Tibial nerve (tissue), 4 donors: ENCODE measurements around the gene TRIM29. TPM values are rescaled to one million over a fixed set of nuclear protein-coding genes. Genes with fewer than 3 reads are reported as not detected.
A peak's percentile ranks its signal among the peaks of the same experiment; 100 is the strongest.

ENCODE experiments used
- DNase-seq, 2 donors: peaks; one replicate each; pipeline ENCODE4 v3.0.0-alpha.2; 2019; ENCODE audit warnings: low spot score in 2 of 2
- H3K27ac ChIP-seq, 4 donors: fragments of 200-600 bp; sonication (generic) in 3 of 4; one replicate each; pipeline ENCODE4 v1.5.1; 2017 to 2019; ENCODE audit warnings: mild to moderate bottlenecking in 1 of 4
- H3K27me3 ChIP-seq, 2 donors: fragments of 200-600 bp; sonication (generic) in 1 of 2; one replicate each; pipeline versions ENCODE4 v1.5.1 to v1.6.0; 2017 to 2019
- H3K36me3 ChIP-seq, 3 donors: fragments of 200-600 bp; sonication (generic); one replicate each; pipeline ENCODE4 v1.5.1; 2018 to 2019
- H3K4me1 ChIP-seq, 4 donors: fragments of 200-600 bp; sonication (generic) in 3 of 4; one replicate each; pipeline ENCODE4 v1.5.1; 2017 to 2019
- H3K4me3 ChIP-seq, 4 donors: fragments of 200-600 bp; sonication (generic) in 3 of 4; one replicate each; pipeline ENCODE4 v1.5.1; 2017 to 2019; ENCODE audit warnings: mild to moderate bottlenecking in 1 of 4, moderate library complexity in 1 of 4
- H3K9me3 ChIP-seq, 4 donors: fragments of 200-600 bp; sonication (generic) in 3 of 4; one replicate each; pipeline ENCODE4 v1.5.1; 2017 to 2019
- CTCF ChIP-seq, 5 experiments: fragments of 200-600 bp in 3 of 5; fragments of 450-650 bp in 2 of 5; sonication (generic) in 3 of 5; IDR thresholded peaks; one replicate each; pipeline ENCODE4 v1.5.1; 2016 to 2019; ENCODE audit warnings: antibody characterized with exemption in 5 of 5, mild to moderate bottlenecking in 3 of 5, moderate library complexity in 2 of 5
- EP300 ChIP-seq, 2 donors: sonication (generic); formaldehyde crosslinking; IDR thresholded peaks; one replicate each; pipeline ENCODE4 v1.6.1; 2017; ENCODE audit warnings: antibody characterized with exemption in 2 of 2, mild to moderate bottlenecking in 1 of 2
- POLR2A ChIP-seq, 2 donors: fragments of 450-650 bp; IDR thresholded peaks; one replicate each; pipeline ENCODE4 v1.6.1; 2017; ENCODE audit warnings: antibody characterized with exemption in 2 of 2, mild to moderate bottlenecking in 2 of 2, moderate library complexity in 2 of 2
- WGBS, 2 donors: methylation state at CpG; one replicate each; pipeline ENCODE4 v1.1.5; 2018; 5-methylcytosine and 5-hydroxymethylcytosine counted together
- total RNA-seq, 4 donors: library from RNA; depleted of rRNA; stranded (reverse); fragments of >200 nt; gene quantifications; one replicate each; pipeline ENCODE4 v1.1.0, GENCODE V29; 2016

Gene TRIM29
- total RNA-seq, 4 donors from 2014 or later: 2.4 to 64.9 (median 40.7) TPM

DNA sequence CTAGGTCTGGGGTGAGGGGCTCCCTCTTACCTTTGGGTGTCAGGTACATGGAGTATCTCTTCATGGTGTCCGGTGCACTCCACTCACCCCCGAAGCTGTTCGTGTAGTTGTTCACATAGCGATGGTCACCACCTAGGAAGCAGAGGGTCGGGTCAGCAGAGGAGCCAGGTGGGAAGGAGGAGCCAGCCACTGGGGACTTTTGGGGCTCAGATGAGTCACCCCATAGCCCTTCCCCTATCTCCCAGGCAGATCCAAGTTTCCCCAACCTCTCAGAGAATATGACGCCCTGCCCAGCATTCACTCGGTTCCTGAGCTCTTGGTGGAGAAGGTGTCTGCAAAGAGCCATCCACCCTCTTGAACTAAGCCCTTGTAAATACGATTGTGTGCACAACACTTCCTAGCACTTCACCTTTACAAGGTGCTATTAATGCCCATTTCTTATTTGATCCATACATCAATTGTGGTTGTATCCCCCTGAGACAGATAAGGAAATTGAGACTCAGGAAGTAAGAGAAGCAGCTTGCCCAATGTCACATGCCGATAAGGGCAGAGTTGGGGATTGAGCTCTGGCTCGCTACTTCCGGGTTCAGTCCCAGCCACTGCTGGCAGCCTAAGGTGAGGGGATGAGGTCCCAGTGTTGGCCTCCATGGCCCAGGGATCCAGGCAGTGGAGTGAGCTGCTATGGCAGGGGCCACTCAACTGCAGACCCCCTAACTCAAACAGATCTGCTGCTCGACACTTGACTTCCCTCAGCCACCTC is 14.8 kb downstream of the TRIM29 start:
- no peak overlapping the region for H3K4me3 ChIP-seq
- TF ChIP-seq POLR2A (IDR thresholded peaks at IDR 0.05): no peak
- TF ChIP-seq CTCF (IDR thresholded peaks at IDR 0.05): no peak
- TF ChIP-seq EP300 (IDR thresholded peaks at IDR 0.05): no peak
- no peaks in the 10 kb centered on the region for H3K36me3 ChIP-seq
- H3K4me1 ChIP-seq: peaks cover 0 to 18% (median 0%) of the 10 kb centered on the region in 4 donors
- no peak for DNase-seq
- peak overlapping the region in 2 of 4 donors; percentile 19 to 70 for H3K27ac ChIP-seq
- no peaks in the 10 kb centered on the region for H3K9me3 ChIP-seq
- WGBS, 2 donors: 86 to 88% methylated on average over 12 of the region's 12 CpGs
- no peaks in the 10 kb centered on the region for H3K27me3 ChIP-seq

DNA sequence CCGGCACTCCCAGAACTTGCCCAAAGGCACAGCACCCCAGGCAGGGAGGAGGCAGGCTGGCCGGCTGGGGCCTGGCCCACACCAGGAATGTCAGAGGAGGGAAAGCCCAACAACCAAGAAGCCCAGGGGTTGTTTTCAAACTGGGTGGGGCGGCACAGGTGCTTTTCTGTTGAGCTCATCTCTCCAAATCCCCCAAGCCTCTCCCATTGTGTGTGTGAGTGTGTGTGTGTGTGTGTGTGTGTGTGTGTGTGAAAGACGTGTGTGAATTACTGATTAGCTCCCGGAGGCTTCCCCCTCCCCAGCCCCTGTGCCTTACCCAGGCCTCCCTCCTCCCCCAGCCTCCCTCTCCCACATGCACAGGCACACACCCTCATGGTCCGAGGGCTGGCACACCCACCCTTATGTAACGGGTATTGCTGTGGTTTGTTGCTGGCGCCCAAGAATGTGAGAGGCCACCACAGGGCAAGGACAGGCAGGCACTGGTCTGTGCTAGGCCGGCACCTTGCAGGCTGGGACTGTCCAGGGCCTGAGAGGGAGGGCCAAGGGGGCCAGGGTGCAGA is 15.9 kb downstream of the TRIM29 start:
- Histone ChIP-seq H3K4me1 (peaks cover 0 to 17% (median 0%) of the 10 kb centered on the region in 4 donors), H3K4me3 (no peak overlapping the region), H3K9me3 (no peaks in the 10 kb centered on the region), H3K36me3 (no peaks in the 10 kb centered on the region), H3K27ac (peak overlapping the region in 3 of 4 donors; percentile 60 to 70 (median 62)), H3K27me3 (no peaks in the 10 kb centered on the region)
- DNase-seq: peak in 1 of 2 donors; percentile 17
- TF ChIP-seq CTCF (IDR thresholded peaks at IDR 0.05): no peak
- TF ChIP-seq POLR2A (IDR thresholded peaks at IDR 0.05): peak in 1 of 2 donors; percentile 10
- peak in 1 of 2 donors; percentile 34 for TF ChIP-seq EP300 (IDR thresholded peaks at IDR 0.05)
- 42 to 45% methylated on average over 7 to 9 of the region's 9 CpGs for WGBS, 2 donors

GRCh38 chr11:120121336-120121735 is 16.6 kb downstream of the TRIM29 start:
- Histone ChIP-seq H3K4me3 (no peak overlapping the region), H3K9me3 (no peaks in the 10 kb centered on the region), H3K4me1 (peaks cover 0 to 17% (median 0%) of the 10 kb centered on the region in 4 donors), H3K27ac (peak overlapping the region in 3 of 4 donors; percentile 60 to 70 (median 62)), H3K36me3 (no peaks in the 10 kb centered on the region), H3K27me3 (no peaks in the 10 kb centered on the region)
- TF ChIP-seq EP300 (IDR thresholded peaks at IDR 0.05) (no peak), POLR2A (IDR thresholded peaks at IDR 0.05) (no peak), CTCF (IDR thresholded peaks at IDR 0.05) (no peak)
- DNase-seq: no peak
- WGBS, 2 donors: 66 to 82% methylated on average over 2 to 3 of the region's 3 CpGs

GRCh38 chr11:120120805-120121335 is 17.0 kb downstream of the TRIM29 start:
- WGBS, 2 donors: 58 to 68% methylated on average over 8 of the region's 8 CpGs
- TF ChIP-seq POLR2A (IDR thresholded peaks at IDR 0.05) (no peak), EP300 (IDR thresholded peaks at IDR 0.05) (no peak), CTCF (IDR thresholded peaks at IDR 0.05) (no peak)

GRCh38 chr11:120119121-120119520 is 18.8 kb downstream of the TRIM29 start:
- DNase-seq: no peak
- no peak for TF ChIP-seq POLR2A (IDR thresholded peaks at IDR 0.05)
- TF ChIP-seq CTCF (IDR thresholded peaks at IDR 0.05): no peak
- TF ChIP-seq EP300 (IDR thresholded peaks at IDR 0.05): no peak

More at GRCh38 chr11:120120805-120121335, 17.0 kb downstream of the TRIM29 start:
- H3K4me1 ChIP-seq: peaks cover 0 to 17% (median 0%) of the 10 kb centered on the region in 4 donors
- no peaks in the 10 kb centered on the region for H3K9me3 ChIP-seq
- H3K36me3 ChIP-seq: no peaks in the 10 kb centered on the region
- H3K27me3 ChIP-seq: no peaks in the 10 kb centered on the region
- no peak overlapping the region for H3K4me3 ChIP-seq
- DNase-seq: no peak
- peak overlapping the region in 3 of 4 donors; percentile 36 to 70 (median 62) for H3K27ac ChIP-seq

More at GRCh38 chr11:120119121-120119520, 18.8 kb downstream of the TRIM29 start:
- Histone ChIP-seq H3K27ac (no peak overlapping the region), H3K9me3 (no peaks in the 10 kb centered on the region), H3K27me3 (no peaks in the 10 kb centered on the region), H3K36me3 (no peaks in the 10 kb centered on the region), H3K4me1 (peaks cover 0 to 13% (median 0%) of the 10 kb centered on the region in 4 donors), H3K4me3 (no peak overlapping the region)
- WGBS, 2 donors: 80 to 100% methylated on average over 1 to 4 of the region's 4 CpGs
